Mesenchymal stem cell (in vitro differentiated cells and primary cell): Measurements from ENCODE around the gene ID2.

Source experiments
- DNase-seq: peaks from one replicate; pipeline ENCODE4 v3.0.0-alpha.2; 2013
- H2AFZ ChIP-seq: one replicate; pipeline ENCODE4 v1.6.1; 2013; ENCODE audit warnings: low read depth, mild to moderate bottlenecking, control low read depth, inconsistent platforms, low read length, moderate library complexity
- H2AK5ac ChIP-seq: 2 replicates; pipeline ENCODE4 v1.6.1; 2013; ENCODE audit warnings: low read length, moderate library complexity, mild to moderate bottlenecking, inconsistent platforms; ENCODE audit not compliant: severe bottlenecking
- H2BK120ac ChIP-seq: one replicate; pipeline ENCODE4 v1.6.1; 2013; ENCODE audit warnings: low read depth, mild to moderate bottlenecking, inconsistent platforms, low read length, moderate library complexity
- H2BK12ac ChIP-seq, 2 experiments: one replicate each; pipeline ENCODE4 v1.6.1; 2013; ENCODE audit warnings: inconsistent platforms in 2 of 2, low read length in 2 of 2, mild to moderate bottlenecking in 2 of 2, moderate library complexity in 2 of 2, control low read depth in 1 of 2
- H2BK15ac ChIP-seq: one replicate; pipeline ENCODE4 v1.6.1; 2013; ENCODE audit warnings: mild to moderate bottlenecking, low read depth, inconsistent platforms; ENCODE audit not compliant: poor library complexity, severe bottlenecking
- H2BK5ac ChIP-seq: 2 replicates; pipeline ENCODE4 v1.6.1; 2013; ENCODE audit warnings: low read depth, mild to moderate bottlenecking, low read length, control low read depth, inconsistent platforms; ENCODE audit not compliant: poor library complexity, severe bottlenecking
- H3K14ac ChIP-seq, 2 experiments: one replicate each; pipeline ENCODE4 v1.6.1; 2013; ENCODE audit warnings: inconsistent platforms in 2 of 2, low read length in 2 of 2, control low read depth in 1 of 2, mild to moderate bottlenecking in 1 of 2, moderate library complexity in 1 of 2
- H3K18ac ChIP-seq, 2 experiments: one replicate each; pipeline ENCODE4 v1.6.1; 2013; ENCODE audit warnings: inconsistent platforms in 2 of 2, low read length in 2 of 2, control low read depth in 1 of 2, low read depth in 1 of 2, mild to moderate bottlenecking in 1 of 2
- H3K23ac ChIP-seq, 2 experiments: one replicate each; pipeline ENCODE4 v1.6.1; 2013; ENCODE audit warnings: inconsistent platforms in 2 of 2, low read length in 2 of 2, mild to moderate bottlenecking in 2 of 2, moderate library complexity in 2 of 2, control low read depth in 1 of 2
- H3K27ac ChIP-seq: 2 replicates; pipeline ENCODE4 v1.5.1; 2013; ENCODE audit warnings: mild to moderate bottlenecking, moderate library complexity, low read length, control low read depth, inconsistent platforms; ENCODE audit not compliant: poor library complexity, severe bottlenecking
- H3K27me3 ChIP-seq, 2 experiments: 2 replicates each; pipeline versions ENCODE4 v1.6.1 to v1.7.0; 2013; ENCODE audit warnings: low read length in 2 of 2, mild to moderate bottlenecking in 2 of 2, moderate library complexity in 2 of 2, control low read depth in 1 of 2, inconsistent platforms in 1 of 2; ENCODE audit not compliant: control insufficient read depth in 1 of 2, insufficient read depth in 1 of 2
- H3K36me3 ChIP-seq, 2 experiments: 2 replicates each; pipeline versions ENCODE4 v1.6.1 to v1.7.0; 2013; ENCODE audit warnings: low read length in 2 of 2, control low read depth in 1 of 2, inconsistent platforms in 1 of 2, low read depth in 1 of 2, mild to moderate bottlenecking in 1 of 2; ENCODE audit not compliant: insufficient read depth in 2 of 2, control insufficient read depth in 1 of 2
- H3K4ac ChIP-seq, 2 experiments: one replicate each; pipeline ENCODE4 v1.6.1; 2013; ENCODE audit warnings: inconsistent platforms in 2 of 2, low read length in 2 of 2, mild to moderate bottlenecking in 2 of 2, moderate library complexity in 2 of 2, control low read depth in 1 of 2, low read depth in 1 of 2
- H3K4me1 ChIP-seq: 2 replicates; pipeline ENCODE4 v1.6.1; 2013; ENCODE audit warnings: low read depth, low read length, control low read depth; ENCODE audit not compliant: control insufficient read depth, insufficient read depth
- H3K4me2 ChIP-seq: 2 replicates; pipeline ENCODE4 v1.6.1; 2013; ENCODE audit warnings: low read length, mild to moderate bottlenecking, inconsistent platforms; ENCODE audit not compliant: poor library complexity, severe bottlenecking
- H3K4me3 ChIP-seq, 2 experiments: 2 replicates each; pipeline versions ENCODE4 v1.5.1 to v1.7.0; 2013; ENCODE audit warnings: low read length in 2 of 2, mild to moderate bottlenecking in 2 of 2, control low read depth in 1 of 2, low read depth in 1 of 2; ENCODE audit not compliant: insufficient read depth in 1 of 2
- H3K79me1 ChIP-seq: replicated peaks from 2 replicates; pipeline ENCODE4 v1.6.1; 2013; ENCODE audit warnings: mild to moderate bottlenecking, control low read depth, low read length, inconsistent platforms; ENCODE audit not compliant: poor library complexity, severe bottlenecking
- H3K9ac ChIP-seq: 2 replicates; pipeline ENCODE4 v1.7.0; 2013; ENCODE audit warnings: mild to moderate bottlenecking, low read length, moderate library complexity
- H3K9me3 ChIP-seq: 2 replicates; pipeline ENCODE4 v1.7.0; 2013; ENCODE audit warnings: mild to moderate bottlenecking, low read length; ENCODE audit not compliant: control insufficient read depth
- H4K8ac ChIP-seq: one replicate; pipeline ENCODE4 v1.6.1; 2013; ENCODE audit warnings: inconsistent platforms, mild to moderate bottlenecking, low read length, moderate library complexity
- H4K91ac ChIP-seq: one replicate; pipeline ENCODE4 v1.6.1; 2013; ENCODE audit warnings: mild to moderate bottlenecking, low read length, inconsistent platforms
- WGBS: methylation state at CpG from one replicate; pipeline ENCODE4 v1.1.7; 2013; ENCODE audit warnings: mixed read lengths; 5-methylcytosine and 5-hydroxymethylcytosine counted together

Gene ID2

GRCh38 chr2:8682719-8683667 is 1.1 kb downstream of the ID2 start:
- peak overlapping the region; percentile 96 for H3K9ac ChIP-seq
- peak overlapping the region; percentile 89 for H3K4me2 ChIP-seq
- H3K79me1 ChIP-seq: peaks cover 3% of the 10 kb centered on the region
- H3K4me3 ChIP-seq: peak overlapping the region; percentile 67 to 96
- WGBS: under 1% methylated on average over 29 of the region's 30 CpGs
- no peak overlapping the region for H3K23ac ChIP-seq
- H3K9me3 ChIP-seq: no peaks in the 10 kb centered on the region
- H3K4ac ChIP-seq: no peak overlapping the region
- H2BK12ac ChIP-seq: no peak overlapping the region
- H2AK5ac ChIP-seq: no peak overlapping the region
- H2BK5ac ChIP-seq: no peak overlapping the region
- H2AFZ ChIP-seq: no peak overlapping the region
- H2BK120ac ChIP-seq: no peak overlapping the region
- peak overlapping the region; percentile 39 for H3K27ac ChIP-seq
- no peak overlapping the region for H3K14ac ChIP-seq
- H3K36me3 ChIP-seq: peaks cover 0 to 13% of the 10 kb centered on the region in 2 experiments
- H4K91ac ChIP-seq: peak overlapping the region; percentile 67
- peak; percentile 74 for DNase-seq
- H3K4me1 ChIP-seq: peaks cover 21% of the 10 kb centered on the region
- H3K27me3 ChIP-seq: no peaks in the 10 kb centered on the region
- peak overlapping the region; percentile 1 to 82 for H3K18ac ChIP-seq
- no peak overlapping the region for H4K8ac ChIP-seq
- no peak overlapping the region for H2BK15ac ChIP-seq

- Histone ChIP-seq H3K9ac (peak overlapping the region; percentile 96), H3K36me3 (peaks cover 0 to 13% of the 10 kb centered on the region in 2 experiments), H2AK5ac (no peak overlapping the region), H2BK5ac (no peak overlapping the region), H3K4me3 (peak overlapping the region; percentile 70 to 81), H3K4ac (peak overlapping the region in 1 of 2 experiments; percentile 55), H3K18ac (peak overlapping the region in 1 of 2 experiments; percentile 73), H3K4me1 (peaks cover 16% of the 10 kb centered on the region), H2BK120ac (no peak overlapping the region), H2AFZ (no peak overlapping the region), H2BK12ac (no peak overlapping the region), H3K27ac (no peak overlapping the region), H4K8ac (no peak overlapping the region), H3K27me3 (no peaks in the 10 kb centered on the region), H4K91ac (no peak overlapping the region), H2BK15ac (no peak overlapping the region), H3K9me3 (no peaks in the 10 kb centered on the region), H3K23ac (no peak overlapping the region), H3K4me2 (peak overlapping the region; percentile 98), H3K14ac (no peak overlapping the region), H3K79me1 (peaks cover 3% of the 10 kb centered on the region)
- peak; percentile 63 for DNase-seq
- 4% methylated on average over 2 of the region's 3 CpGs for WGBS
These were observed 2.7 kb downstream of the ID2 start for GRCh38 chr2:8684540-8684877.

- Histone ChIP-seq H2BK15ac (peak overlapping the region; percentile 69), H3K4me1 (peaks cover 16% of the 10 kb centered on the region), H3K4me2 (peak overlapping the region; percentile 98), H3K9me3 (no peaks in the 10 kb centered on the region), H2AK5ac (no peak overlapping the region), H2BK5ac (no peak overlapping the region), H4K8ac (peak overlapping the region; percentile 19), H4K91ac (peak overlapping the region; percentile 39), H3K18ac (peak overlapping the region; percentile 71 to 73), H3K23ac (peak overlapping the region in 1 of 2 experiments; percentile 72), H3K36me3 (peaks cover 0 to 13% of the 10 kb centered on the region in 2 experiments), H3K9ac (peak overlapping the region; percentile 96), H3K27me3 (no peaks in the 10 kb centered on the region), H3K4ac (peak overlapping the region in 1 of 2 experiments; percentile 24), H2AFZ (no peak overlapping the region), H2BK12ac (peak overlapping the region in 1 of 2 experiments; percentile 77), H3K27ac (no peak overlapping the region), H3K79me1 (peaks cover 3% of the 10 kb centered on the region), H2BK120ac (peak overlapping the region; percentile 34), H3K14ac (peak overlapping the region in 1 of 2 experiments; percentile 55), H3K4me3 (peak overlapping the region; percentile 70 to 81)
- under 1% methylated on average over 51 of the region's 87 CpGs for WGBS
- peak; percentile 71 for DNase-seq
These were observed 3.2 kb downstream of the ID2 start for GRCh38 chr2:8684878-8685696.
